ENCODE results near the gene SUMO3. TPM values are rescaled to one million over a fixed set of nuclear protein-coding genes. Genes with fewer than 3 reads are reported as not detected.

The SUMO3 gene
- polyA plus RNA-seq, 1 experiment: 82.6 TPM

GRCh38 chr21:44849616-44850130, 31.8 kb upstream of the SUMO3 start:
- H3K4me3 ChIP-seq (ENCODE audit: low read depth, low read length): no peak overlapping the region
- no peak for TF ChIP-seq CTCF (IDR thresholded peaks at IDR 0.05; ENCODE audit: insufficient read depth, low read depth, low read length)
- no peak for DNase-seq (ENCODE audit: low read depth)
- CTCF ChIA-PET: no interaction called here
- POLR2A ChIA-PET: no interaction called here
- no peaks in the 10 kb centered on the region for H3K27me3 ChIP-seq (ENCODE audit: control insufficient read depth, insufficient read depth, low read length)
- H3K36me3 ChIP-seq (ENCODE audit: control insufficient read depth, insufficient read depth, low read length): peaks cover 27% of the 10 kb centered on the region

- Histone ChIP-seq H3K4me3 (ENCODE audit: low read depth, low read length) (no peak overlapping the region), H3K36me3 (ENCODE audit: control insufficient read depth, insufficient read depth, low read length) (peaks cover 26% of the 10 kb centered on the region), H3K27me3 (ENCODE audit: control insufficient read depth, insufficient read depth, low read length) (no peaks in the 10 kb centered on the region; the same call in 1 of the 2 replicates)
- ChIA-PET CTCF (no interaction called here), POLR2A (no interaction called here)
- TF ChIP-seq CTCF (IDR thresholded peaks at IDR 0.05; ENCODE audit: insufficient read depth, low read depth, low read length): no peak
- DNase-seq (ENCODE audit: low read depth): no peak
Observed at GRCh38 chr21:44848821-44849521, 31.1 kb upstream of the SUMO3 start.

GRCh38 chr21:44847261-44848056, 29.6 kb upstream of the SUMO3 start:
- CTCF ChIA-PET: no interaction called here
- H3K4me3 ChIP-seq (ENCODE audit: low read depth, low read length): no peak overlapping the region
- H3K36me3 ChIP-seq (ENCODE audit: control insufficient read depth, insufficient read depth, low read length): peaks cover 17% of the 10 kb centered on the region
- no peak for DNase-seq (ENCODE audit: low read depth)
- POLR2A ChIA-PET: no interaction called here
- H3K27me3 ChIP-seq (ENCODE audit: control insufficient read depth, insufficient read depth, low read length): no peaks in the 10 kb centered on the region; the same call in none of the 2 replicates
- no peak for TF ChIP-seq CTCF (IDR thresholded peaks at IDR 0.05; ENCODE audit: insufficient read depth, low read depth, low read length)

GRCh38 chr21:44846485-44847260, 28.8 kb upstream of the SUMO3 start:
- no peak for DNase-seq (ENCODE audit: low read depth)
- TF ChIP-seq CTCF (IDR thresholded peaks at IDR 0.05; ENCODE audit: insufficient read depth, low read depth, low read length): no peak
- ChIA-PET POLR2A (interaction anchor here (0.7 kb wide), 1 partner anchor 27 kb away, joined by 3 read pairs; the partner anchor contains the start of gene PTTG1IP), CTCF (interaction anchor here (0.6 to 1.3 kb wide), 3 partner anchors 8 to 47 kb away, joined by 3 to 4 read pairs (median 4); no protein-coding TSS in a partner anchor)
- Histone ChIP-seq H3K4me3 (ENCODE audit: low read depth, low read length) (no peak overlapping the region), H3K27me3 (ENCODE audit: control insufficient read depth, insufficient read depth, low read length) (peaks cover 3% of the 10 kb centered on the region), H3K36me3 (ENCODE audit: control insufficient read depth, insufficient read depth, low read length) (peaks cover 17% of the 10 kb centered on the region)
